Activated naive CD4-positive, alpha-beta T cell treated with anti-CD3 and anti-CD28 coated beads, Interleukin-2, amount 50 U/mL, for 16 hours (primary cell): ENCODE measurements around the gene OLA1.

Experiments
- DNase-seq: peaks from one replicate; pipeline ENCODE4 v3.0.0-alpha.2; 2020

OLA1 gene

DNA sequence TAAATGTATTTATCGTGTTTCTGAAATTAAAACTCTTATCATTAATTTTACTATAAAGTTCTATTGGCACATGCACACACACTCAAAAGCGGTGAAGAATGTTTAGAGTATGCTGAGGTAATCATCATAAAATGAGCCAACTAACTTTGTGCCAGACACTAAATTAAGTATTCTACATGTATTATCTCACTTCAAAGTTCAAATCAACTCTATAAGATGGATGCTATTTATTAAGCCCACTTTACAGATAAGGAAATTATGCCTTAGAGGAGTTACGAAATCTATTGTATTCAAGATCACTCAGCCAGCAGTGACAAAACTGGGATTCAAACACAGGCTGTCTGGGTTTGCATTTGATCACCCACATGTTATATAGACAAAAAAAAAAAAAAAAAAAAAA lies 24.9 kb downstream of the OLA1 start:
- DNase-seq, result no peak

DNA sequence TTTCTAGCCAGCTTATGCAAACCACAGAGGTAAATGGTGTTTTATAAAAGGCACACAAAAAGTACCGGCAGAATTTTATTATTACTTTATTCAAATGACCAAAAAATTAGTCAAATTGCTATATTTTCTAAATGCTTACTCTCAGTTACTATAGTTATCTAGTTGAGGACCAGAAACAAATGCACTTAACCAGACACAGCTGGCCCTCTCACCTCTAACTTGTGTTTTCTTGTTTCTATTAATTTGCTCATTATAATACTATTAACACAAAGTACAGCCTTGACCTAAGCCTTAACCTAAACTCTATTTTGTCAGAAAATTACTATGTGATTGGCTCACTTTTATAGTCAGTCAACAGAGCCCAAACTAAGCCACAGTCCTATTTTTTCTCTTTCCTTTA lies 26.2 kb downstream of the OLA1 start:
- DNase-seq, result no peak

DNA sequence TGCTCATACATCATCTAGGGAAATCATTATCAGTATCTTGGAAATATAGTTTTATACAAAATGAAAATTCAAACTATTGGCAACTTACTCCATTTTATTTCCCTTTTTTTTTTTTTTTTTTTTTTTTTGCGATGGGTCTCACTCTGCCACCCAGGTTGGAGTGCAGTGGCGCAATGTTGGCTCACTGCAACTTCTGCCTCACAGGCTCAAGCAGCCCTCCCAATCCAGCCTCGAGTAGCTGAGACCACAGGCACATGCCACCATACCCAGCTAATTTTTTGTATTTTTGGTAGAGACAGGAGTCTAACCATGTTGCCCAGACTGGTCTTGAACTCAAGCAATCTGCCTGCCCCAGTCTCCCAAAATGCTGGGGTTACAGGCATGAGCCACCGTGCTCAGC lies 29.0 kb downstream of the OLA1 start:
- no peak for DNase-seq

DNA sequence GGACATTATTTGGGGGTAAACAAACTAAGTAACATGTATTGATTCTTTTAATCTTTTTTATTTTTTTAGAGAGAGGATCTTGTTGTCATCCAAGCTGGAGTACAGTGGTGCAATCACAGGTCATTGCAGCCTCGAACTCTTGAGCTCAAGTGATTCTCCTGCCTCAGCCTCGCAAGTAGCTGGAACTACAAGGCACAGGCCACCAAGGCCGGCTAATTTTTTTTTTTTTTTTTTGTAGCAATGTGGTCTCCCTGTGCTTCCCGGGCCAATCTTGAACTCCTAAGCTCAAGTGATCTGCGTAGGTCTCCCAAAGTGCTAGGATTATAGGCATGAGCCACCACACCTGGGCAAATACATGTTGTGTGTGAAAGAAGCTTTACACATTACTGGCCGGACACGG lies 29.6 kb downstream of the OLA1 start:
- DNase-seq, result no peak

DNA sequence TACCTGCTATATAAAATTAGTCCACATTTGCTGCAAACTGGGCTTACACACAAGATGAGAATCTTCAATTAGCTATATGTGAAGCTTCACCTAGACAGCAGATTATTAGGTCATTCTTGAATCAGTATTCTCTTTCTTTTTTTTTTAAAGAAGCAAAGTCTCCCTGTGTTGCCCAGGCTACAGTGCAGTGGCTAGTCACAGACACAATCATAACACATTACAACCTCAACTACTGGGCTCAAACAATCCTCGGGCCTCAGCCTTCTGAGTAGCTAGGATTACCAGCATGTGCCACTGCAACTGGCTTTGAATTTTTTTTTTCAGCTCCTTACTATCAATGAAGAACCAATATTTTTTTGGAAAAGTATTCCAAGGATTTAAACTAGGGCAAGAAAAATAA lies 30.5 kb downstream of the OLA1 start:
- DNase-seq, result no peak

DNA sequence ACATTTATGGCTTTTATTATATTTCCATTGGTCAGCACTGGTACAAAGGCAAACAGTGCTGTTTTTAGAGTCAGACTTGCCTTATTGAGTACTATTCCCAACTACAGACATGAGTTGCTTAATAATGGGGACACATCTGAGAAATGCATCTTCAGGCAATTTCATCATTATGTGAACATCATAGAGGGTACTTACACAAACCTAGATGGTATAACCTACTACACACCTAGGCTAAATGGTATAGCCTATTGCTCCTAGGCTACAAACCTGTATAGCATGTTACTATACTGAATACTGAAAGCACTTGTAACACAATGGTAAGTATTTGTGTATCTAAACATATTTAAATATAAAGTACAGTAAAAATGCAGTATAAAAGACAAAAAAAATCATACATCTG lies 36.4 kb downstream of the OLA1 start:
- no peak for DNase-seq

DNA sequence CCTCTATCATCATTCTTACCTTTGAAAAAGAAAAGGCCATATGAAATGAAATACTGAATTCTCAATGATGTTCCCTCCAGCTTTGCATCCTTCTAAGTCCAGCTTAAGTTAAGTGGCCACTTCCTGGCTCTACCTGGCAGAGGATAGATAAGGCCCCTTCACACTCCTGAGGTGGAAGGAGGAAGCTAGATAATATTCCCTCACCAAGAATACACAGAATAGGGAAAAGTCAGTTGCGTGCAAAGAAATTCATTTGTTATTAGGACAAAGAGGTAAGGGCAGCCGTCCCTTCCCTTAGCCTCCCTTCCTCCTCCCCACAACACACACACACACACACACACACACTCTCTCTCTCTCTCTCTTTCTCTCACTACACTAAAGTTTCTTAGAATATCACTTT lies 37.5 kb downstream of the OLA1 start:
- DNase-seq, result no peak

DNA sequence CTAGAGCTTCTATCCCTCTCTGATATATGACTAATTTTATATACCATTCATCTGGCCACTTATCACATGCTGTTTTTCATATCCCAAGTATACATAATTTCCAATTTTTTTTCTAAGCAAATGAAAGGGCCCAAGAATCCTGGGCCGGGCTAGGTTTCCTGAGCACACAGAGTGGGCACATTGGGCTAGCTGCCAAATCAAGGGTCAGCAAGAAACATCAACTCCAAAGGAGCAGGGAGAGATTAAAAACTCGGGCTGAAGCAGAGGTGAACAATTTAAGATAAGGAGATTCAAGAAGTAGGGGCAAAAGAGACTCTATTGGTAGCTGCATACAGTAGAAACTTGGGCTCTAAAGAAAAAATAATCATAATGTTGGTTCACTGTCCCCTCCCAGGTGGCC lies 39.0 kb downstream of the OLA1 start:
- DNase-seq, result no peak

DNA sequence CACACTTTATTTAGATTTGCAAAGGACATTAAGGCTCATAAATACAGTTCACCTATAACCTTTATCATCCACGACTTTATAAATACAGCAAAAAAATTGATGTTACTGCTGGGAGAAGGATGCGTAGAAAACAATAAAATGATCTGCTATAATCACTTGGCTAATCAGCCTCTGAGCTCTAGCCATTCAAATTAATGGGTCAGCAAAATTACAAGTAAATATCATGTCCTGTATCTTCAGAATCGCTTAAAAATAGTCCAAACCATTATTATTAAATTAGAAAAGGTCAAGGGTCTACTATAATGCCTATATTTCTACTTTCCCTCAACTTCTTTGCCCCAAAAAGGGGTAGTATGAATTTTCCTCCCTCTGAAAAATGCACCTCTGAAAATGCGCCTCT lies 40.3 kb downstream of the OLA1 start:
- DNase-seq, result no peak

DNA sequence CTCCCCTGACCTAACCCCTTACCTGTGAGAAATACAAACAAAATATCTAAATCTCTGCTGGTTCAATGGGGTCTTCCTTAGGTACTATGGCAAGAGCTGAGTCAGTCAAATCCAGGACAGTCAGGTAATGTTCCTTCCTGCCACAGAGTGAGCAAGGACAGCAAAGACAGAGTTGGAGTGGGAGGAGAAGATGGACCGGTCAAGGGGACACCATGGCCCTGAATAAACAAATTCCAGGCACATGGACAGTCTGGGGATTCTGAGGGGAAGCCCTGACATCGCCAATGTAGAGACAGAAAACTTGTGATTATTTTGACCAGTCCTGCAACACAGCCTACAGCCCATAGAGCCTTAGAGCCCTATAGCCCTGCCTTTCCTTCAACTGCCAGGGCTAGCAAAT lies 42.8 kb downstream of the OLA1 start:
- DNase-seq, result no peak

DNA sequence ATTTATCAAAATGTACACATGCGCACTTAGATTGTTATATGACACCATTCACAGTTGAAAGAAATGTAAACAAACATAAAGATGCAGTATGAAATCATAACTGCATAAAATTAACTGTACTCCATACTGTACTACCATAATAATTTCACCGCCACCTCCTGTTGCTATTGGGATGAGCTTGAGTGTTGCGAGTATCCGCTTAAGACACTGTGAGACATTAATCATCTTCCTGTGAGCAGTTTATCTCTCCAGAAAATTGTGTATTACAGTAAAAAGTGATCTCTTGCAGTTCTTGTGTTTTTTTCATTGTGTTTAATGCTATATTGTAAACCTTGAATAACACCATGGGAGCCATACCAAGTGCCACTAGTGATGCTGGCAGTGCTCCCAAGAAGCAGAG lies 46.1 kb downstream of the OLA1 start:
- DNase-seq, result no peak

DNA sequence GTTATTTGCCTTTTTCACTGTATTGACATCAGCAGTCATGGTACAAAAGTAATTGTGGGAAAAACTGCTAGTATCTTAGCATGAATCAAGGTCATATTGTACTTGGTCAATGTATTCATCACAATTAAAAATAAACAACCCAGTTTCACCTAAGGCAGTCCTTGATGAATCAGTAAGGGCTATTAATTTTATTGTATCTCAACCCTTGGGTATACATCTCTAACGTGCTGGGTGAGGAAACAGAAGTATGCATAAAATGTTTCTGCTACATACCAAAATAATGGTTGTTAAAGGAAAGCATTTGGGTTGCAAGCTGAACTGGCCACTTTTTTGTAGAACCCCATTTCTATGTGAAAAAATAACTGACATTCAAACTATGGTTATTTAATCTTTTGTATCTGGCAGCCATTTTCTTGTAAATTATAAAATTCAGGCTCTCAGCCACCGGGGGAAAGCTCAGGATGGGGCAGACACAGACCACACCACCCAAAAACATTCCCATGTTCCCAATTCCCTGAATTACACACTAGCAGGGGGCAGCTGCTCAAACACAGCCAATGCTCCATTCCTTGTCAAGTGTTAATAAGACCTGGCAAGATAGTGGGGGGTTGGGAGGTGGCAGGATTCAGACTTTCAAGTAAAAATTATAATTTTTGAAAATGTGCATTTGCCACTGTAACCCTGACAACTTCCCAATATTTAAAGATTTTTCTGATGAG lies 49.3 kb downstream of the OLA1 start:
- DNase-seq, result no peak

DNA sequence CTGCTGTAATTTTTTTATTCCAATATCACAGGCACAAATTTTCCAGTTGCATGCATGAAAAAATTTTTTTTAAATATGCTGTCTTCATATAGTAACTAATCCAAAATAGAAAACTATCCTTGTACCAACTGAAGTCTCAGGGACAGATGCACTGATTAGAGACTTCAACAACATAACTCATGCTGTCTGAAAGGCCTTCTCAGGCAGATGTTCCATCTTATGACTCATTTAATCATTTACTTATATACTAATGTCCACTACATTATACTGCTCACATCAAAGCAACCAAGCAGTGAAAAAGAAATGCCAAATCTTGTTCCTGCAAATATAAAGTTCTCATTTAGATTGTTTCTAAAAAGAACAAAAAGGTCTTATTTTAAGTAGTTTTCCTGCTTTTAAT lies 53.1 kb downstream of the OLA1 start:
- DNase-seq, result no peak

DNA sequence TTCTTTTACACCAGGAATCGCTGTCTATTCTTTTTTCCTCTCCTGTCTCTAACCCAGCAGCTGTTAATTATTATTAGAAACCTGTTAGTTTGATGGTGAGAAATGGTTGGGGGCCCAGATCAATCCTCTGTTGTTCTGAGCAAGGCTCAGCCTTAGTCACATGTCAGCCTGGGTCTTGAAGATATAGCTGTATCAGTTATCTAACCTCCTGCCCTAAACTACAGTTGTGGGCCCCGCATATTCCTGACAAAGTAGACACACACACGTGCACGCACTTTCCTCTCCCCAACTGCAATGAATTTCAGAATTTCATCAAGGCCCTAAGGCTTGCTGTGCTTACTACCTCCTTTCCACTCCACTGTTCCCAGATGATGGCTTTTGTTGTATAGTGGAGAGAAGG lies 54.6 kb downstream of the OLA1 start:
- no peak for DNase-seq

DNA sequence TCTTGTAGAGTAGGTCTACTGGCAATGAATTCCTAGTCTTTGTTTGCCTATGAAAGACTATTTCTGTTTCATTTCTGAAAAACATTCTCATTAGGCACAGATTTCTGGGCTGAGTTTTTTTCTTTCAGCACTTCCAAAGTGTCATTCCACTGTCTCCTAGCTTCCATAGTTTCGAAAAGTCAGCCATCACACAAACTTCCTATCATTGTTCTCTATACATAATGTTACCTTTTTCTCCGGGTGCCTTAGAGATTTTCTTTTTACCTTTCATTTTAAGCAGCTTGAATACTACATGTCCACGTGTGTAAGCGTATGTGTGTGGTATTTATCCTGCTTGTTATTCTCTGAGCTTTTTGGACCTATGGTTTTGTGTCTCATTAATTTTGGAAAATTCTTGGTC lies 55.7 kb downstream of the OLA1 start:
- no peak for DNase-seq

DNA sequence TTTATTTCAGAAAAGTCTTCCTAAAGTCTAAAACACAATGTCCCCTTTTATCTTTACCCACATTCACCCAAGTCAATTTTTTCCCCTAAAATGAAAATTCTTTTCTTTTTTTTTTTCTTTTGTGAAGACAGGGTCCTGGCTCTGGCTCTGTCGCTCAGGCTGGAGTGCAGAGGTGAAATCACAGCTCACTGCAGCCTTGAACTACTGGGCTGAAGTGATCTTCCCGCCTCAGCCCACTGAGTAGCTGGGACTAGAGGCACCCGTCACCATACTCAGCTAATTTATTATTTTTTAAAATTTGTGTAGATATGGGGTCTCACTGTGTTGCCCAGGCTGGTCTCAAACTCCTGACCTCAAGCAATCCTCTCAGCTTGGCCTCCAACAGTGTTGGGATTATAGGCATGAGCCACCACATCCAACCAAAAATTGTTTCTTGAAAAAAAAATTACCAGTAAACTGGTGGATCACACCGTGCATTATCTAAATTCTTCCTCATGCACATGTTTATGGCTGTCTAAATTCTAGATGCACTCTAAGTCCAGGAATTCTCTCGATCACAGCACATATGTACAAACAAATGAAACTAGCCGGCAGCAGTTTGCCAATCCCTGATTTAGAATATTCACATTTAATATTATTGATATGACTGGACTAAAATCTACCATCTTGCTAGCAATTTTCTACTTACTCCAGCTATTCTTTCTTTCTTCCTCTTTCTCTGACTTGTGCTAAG lies 56.8 kb downstream of the OLA1 start:
- no peak for DNase-seq

DNA sequence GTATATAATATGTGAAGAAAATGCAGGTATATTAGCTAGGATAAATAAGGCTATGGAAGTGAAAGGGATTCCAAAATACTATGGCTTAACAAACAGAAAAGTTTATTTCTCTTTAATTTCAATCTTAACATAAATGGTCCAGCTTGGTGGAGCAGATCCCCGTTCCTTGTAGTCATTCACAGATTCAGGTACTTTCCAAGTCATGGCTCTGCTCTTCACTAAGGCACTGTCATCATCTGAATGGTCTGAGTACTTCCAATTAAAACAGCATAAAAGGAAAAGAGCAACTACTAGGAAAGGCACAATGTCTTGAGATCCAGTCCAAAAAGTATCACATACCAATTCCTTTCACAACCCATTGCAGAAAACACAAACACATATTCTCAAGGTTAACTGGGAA lies 63.4 kb downstream of the OLA1 start:
- DNase-seq, result no peak

DNA sequence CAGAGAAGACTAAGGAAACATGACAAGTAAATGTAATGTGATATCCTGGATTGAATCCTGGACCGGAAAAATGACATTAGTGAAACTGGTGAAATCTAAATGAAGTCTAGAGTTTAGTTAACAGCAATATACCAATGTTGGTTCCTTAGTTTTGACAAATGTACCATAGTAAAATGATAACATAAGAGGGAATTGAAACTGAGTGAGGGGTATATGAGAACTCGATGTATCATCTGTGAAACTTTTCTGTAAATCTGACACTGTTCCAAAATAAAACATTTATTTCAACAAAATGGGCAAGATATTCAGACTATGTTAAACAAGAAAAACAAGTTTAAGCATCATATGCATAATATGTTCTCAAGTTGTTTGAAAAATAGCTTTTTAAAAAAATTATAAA lies 63.8 kb downstream of the OLA1 start:
- DNase-seq, result no peak

DNA sequence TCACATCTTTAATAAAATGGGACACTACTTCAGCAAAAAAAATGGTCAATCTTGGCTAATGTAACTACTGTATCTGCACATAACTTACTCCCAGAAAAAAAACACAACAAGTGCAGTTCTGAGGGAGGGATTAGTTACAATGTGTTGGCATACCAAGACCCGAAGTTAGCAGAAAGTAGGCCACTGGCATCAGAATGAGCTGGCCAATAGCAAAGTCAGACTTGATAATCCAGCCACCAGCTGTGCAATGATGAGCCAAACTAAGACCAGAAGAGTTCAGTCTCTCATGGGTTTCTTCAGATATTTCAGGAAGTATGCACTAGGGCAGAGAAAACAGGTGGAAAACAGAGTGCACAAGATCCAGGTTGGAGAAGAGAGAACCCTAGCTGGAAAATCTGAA lies 65.3 kb downstream of the OLA1 start:
- DNase-seq, result no peak

DNA sequence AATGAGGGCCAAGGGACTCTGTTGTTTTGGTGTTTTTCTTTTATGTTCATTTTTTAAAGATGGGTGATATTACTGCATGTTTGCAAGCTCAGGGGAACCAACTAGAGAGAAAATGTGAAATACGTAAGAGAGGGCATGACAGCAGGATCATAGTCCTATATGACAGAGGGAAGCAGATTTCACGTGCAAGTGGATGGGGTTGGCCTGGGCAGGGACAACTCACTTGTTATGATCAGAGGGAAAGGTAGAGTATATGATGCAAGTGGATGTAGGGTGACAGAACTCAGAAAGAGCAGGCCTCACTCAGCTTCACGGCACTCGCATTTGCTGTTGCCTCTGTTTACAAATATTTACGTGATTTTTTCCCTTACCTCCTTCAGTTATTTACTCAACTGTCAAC lies 67.0 kb downstream of the OLA1 start:
- DNase-seq, result no peak

DNA sequence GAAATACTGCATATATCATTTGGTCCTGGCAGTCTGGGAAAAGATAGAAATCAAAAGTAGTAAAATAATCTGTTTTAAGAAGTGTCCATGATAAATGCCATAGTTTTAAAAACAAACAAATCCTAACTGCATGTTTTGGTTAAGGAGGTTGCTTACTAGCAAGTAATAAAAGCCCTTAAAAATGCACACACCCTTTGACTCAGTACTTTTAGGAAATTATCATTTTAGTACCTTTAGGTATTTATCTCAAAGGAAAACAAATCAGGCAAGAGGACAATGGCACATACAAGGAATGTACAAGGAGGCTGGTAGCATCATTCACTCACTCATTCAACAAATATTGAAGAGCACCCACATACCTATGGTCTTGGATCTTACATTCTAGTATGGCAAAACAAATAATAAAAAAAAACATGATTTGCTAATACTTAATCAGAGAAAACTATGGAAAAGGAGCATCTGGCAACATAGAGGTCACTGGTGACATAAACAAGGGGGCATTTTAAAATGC lies 67.6 kb downstream of the OLA1 start:
- no peak for DNase-seq

DNA sequence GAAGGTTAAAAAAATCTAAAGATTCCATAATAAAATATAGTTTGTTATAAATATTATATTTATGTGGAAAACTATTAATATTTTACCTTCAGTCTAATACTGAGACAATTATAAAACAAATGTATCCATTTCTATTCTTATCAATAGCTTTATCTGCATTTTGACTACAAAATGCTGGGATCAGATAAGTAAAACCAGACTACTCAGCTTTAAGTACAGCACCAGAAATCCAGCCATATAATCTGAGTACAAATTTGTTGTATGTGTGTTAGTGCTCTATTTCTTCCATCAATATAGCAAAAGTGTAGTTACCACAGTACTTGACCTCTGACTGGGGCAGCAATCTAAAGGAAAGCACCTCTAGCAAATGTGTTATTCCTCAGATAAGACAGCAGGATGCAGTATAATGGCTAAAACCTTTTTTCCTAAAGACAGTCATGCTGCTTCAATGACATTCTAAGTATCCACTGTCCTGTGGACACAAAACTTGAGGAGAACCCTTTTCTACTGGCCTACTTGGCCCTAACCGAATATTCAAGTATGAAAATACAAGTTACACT lies 68.1 kb downstream of the OLA1 start:
- DNase-seq, result no peak

DNA sequence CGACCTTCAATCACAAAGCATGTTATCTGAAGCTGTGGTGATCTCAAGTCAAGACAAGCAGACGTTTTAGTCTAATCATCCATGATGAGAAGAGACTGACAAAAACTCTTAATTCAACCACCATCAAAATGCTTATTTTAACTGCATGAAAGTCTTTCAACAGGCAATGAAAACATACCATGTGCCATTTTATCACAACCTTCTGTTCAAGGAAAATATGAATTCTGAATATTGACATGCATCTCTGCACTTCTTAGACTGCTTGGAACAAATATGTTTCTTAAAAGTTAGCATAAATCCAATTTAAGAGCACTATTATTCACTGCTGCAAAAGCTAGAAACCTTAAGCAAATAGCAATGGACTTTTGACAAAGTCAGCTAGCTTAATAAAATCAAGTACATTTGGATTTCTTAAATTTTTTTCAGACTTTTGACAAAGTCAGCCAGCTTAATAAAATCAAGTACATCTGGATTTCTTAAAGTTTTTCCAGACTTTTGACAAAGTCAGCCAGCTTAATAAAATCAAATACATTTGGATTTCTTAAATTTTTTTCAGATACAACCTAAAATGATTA lies 70.9 kb downstream of the OLA1 start:
- DNase-seq, result no peak

DNA sequence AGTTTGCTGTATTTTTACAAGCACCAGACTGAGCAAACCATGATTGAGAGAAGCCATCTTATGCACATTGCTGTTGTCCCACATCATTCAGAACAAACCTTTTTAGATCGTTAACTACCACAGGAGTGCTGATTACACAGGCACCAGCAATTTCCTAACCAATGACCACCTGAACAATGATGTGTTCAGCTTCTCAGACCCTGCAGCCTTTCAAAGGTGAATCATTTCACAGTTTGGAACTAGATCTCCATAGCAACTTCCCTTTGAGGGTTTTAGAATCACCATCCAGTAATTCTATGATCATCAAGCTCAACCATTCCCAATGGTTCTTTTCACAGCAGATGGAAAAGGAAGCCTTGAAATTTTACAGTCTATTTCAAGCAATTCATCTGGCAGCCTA lies 71.4 kb downstream of the OLA1 start:
- no peak for DNase-seq
